Upper lobe of left lung (tissue), 6 donors: ENCODE data around the gene RPRD1B. TPM values are rescaled to one million over a fixed set of nuclear protein-coding genes. Genes with fewer than 3 reads are reported as not detected.

Experiments
- ATAC-seq, 2 donors: fragments of 200-7000 bp; cut with Tn5 transposase; one replicate each; pipeline ENCODE4 v1.9.1; 2022; ENCODE audit warnings: mild to moderate bottlenecking in 2 of 2, moderate library complexity in 2 of 2; ENCODE audit not compliant: low FRiP score in 2 of 2
- DNase-seq, 2 donors: peaks; one replicate each; pipeline ENCODE4 v3.0.0-alpha.2; 2019 to 2020
- H3K27ac ChIP-seq, 4 donors: fragments of 200-600 bp; sonication (generic); one replicate each; pipeline ENCODE4 v1.5.1; 2016 to 2019
- H3K27me3 ChIP-seq, 4 donors: fragments of 200-600 bp; sonication (generic); one replicate each; pipeline ENCODE4 v1.5.1; 2017 to 2019
- H3K36me3 ChIP-seq, 4 donors: fragments of 200-600 bp; sonication (generic); one replicate each; pipeline ENCODE4 v1.5.1; 2016 to 2019
- H3K4me1 ChIP-seq, 4 donors: fragments of 200-600 bp; sonication (generic); one replicate each; pipeline ENCODE4 v1.5.1; 2018 to 2019
- H3K4me3 ChIP-seq, 4 donors: fragments of 200-600 bp; sonication (generic); one replicate each; pipeline ENCODE4 v1.5.1; 2017 to 2019; ENCODE audit warnings: mild to moderate bottlenecking in 2 of 4, moderate library complexity in 1 of 4
- H3K9me3 ChIP-seq, 4 donors: fragments of 200-600 bp; sonication (generic); one replicate each; pipeline ENCODE4 v1.5.1; 2018 to 2019
- EP300 ChIP-seq, 4 donors: sonication (generic); formaldehyde crosslinking; IDR thresholded peaks; one replicate each; pipeline ENCODE4 v1.5.1; 2017; ENCODE audit warnings: antibody characterized with exemption in 4 of 4, control low read depth in 2 of 4
- POLR2A ChIP-seq, 4 donors: fragments of 450-650 bp; IDR thresholded peaks; one replicate each; pipeline ENCODE4 v1.5.1; 2016 to 2017; ENCODE audit warnings: antibody characterized with exemption in 4 of 4, mild to moderate bottlenecking in 2 of 4
- POLR2AphosphoS5 ChIP-seq, 2 donors: sonication (generic); formaldehyde crosslinking; IDR thresholded peaks; one replicate each; pipeline ENCODE4 v1.5.1; 2017; ENCODE audit warnings: antibody characterized with exemption in 2 of 2
- WGBS, 2 donors: methylation state at CpG; one replicate each; pipeline ENCODE4 v1.1.5; 2017 to 2018; 5-methylcytosine and 5-hydroxymethylcytosine counted together
- total RNA-seq, 6 donors: library from RNA; depleted of rRNA in 4 of 6; stranded (reverse); fragments of >200 nt in 4 of 6; gene quantifications; one replicate each; pipeline versions ENCODE4 v1.1.0 to v1.2.1, GENCODE V29; 2016 to 2021
- TF ChIP-seq, protein P1 (sequence below), 6 experiments: fragments of 450-650 bp in 4 of 6; fragments of 200-600 bp in 2 of 6; sonication (generic) in 2 of 6; IDR thresholded peaks; one replicate each; pipeline ENCODE4 v1.5.1; 2016 to 2019; ENCODE audit warnings: antibody characterized with exemption in 6 of 6
- donor health status: DM: no; HTN: no; CAD: no; lungs with moderate emphysema.
- donor health status: DM: no; HTN: yes; CAD: no; lungs with severe emphysema.

Gene RPRD1B
- total RNA-seq, 6 donors from 2014 or later, result 26.0 to 75.4 (median 29.2) TPM

DNA sequence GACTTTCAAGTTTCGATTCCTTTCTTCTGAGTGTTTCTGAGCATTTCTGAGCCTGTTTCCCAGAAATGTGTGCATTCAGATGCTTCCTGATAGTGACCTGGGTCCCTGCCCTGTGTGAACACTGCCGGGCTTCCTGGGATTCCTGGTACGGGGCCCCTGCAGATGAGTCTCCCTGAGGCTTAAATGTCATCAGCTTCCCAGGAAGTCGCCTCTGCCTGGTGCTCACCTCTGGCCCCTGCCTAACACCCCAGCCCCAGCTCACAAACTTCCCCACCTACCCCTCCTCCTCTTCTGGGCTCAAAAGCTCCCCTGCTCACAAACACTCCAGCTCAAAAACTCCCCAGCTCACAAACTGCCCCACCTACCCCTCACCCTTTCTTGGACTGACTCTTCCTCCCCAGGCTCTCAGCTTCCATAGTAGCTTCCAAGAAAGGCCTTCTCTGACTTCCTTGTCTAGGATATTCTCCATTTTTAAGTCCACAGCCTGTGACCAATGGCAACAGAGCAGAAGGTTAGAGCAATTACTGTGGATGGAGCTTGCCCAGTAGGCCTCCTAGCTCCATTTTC, 89.6 kb downstream of the RPRD1B start:
- H3K4me1 ChIP-seq, result peaks cover 33 to 39% (median 35%) of the 10 kb centered on the region in 4 donors
- 18 to 38% methylated on average over 4 of the region's 4 CpGs for WGBS, 2 donors
- DNase-seq (peak in 1 of 2 donors; percentile 21), ATAC-seq (no peak)
- no peak overlapping the region for H3K4me3 ChIP-seq
- TF ChIP-seq EP300 (IDR thresholded peaks at IDR 0.05), result peak in 3 of 4 donors; percentile 37 to 79 (median 69)
- no peak for TF ChIP-seq POLR2A (IDR thresholded peaks at IDR 0.05)
- TF ChIP-seq POLR2AphosphoS5 (IDR thresholded peaks at IDR 0.05), result peak in 1 of 2 donors; percentile 69
- TF ChIP-seq, protein P1, sequence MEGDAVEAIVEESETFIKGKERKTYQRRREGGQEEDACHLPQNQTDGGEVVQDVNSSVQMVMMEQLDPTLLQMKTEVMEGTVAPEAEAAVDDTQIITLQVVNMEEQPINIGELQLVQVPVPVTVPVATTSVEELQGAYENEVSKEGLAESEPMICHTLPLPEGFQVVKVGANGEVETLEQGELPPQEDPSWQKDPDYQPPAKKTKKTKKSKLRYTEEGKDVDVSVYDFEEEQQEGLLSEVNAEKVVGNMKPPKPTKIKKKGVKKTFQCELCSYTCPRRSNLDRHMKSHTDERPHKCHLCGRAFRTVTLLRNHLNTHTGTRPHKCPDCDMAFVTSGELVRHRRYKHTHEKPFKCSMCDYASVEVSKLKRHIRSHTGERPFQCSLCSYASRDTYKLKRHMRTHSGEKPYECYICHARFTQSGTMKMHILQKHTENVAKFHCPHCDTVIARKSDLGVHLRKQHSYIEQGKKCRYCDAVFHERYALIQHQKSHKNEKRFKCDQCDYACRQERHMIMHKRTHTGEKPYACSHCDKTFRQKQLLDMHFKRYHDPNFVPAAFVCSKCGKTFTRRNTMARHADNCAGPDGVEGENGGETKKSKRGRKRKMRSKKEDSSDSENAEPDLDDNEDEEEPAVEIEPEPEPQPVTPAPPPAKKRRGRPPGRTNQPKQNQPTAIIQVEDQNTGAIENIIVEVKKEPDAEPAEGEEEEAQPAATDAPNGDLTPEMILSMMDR (IDR thresholded peaks at IDR 0.05), result no peak
- H3K27ac ChIP-seq, result peak overlapping the region; percentile 21 to 77 (median 58)
- H3K9me3 ChIP-seq, result no peaks in the 10 kb centered on the region
- H3K36me3 ChIP-seq, result no peaks in the 10 kb centered on the region
- H3K27me3 ChIP-seq, result no peaks in the 10 kb centered on the region

DNA sequence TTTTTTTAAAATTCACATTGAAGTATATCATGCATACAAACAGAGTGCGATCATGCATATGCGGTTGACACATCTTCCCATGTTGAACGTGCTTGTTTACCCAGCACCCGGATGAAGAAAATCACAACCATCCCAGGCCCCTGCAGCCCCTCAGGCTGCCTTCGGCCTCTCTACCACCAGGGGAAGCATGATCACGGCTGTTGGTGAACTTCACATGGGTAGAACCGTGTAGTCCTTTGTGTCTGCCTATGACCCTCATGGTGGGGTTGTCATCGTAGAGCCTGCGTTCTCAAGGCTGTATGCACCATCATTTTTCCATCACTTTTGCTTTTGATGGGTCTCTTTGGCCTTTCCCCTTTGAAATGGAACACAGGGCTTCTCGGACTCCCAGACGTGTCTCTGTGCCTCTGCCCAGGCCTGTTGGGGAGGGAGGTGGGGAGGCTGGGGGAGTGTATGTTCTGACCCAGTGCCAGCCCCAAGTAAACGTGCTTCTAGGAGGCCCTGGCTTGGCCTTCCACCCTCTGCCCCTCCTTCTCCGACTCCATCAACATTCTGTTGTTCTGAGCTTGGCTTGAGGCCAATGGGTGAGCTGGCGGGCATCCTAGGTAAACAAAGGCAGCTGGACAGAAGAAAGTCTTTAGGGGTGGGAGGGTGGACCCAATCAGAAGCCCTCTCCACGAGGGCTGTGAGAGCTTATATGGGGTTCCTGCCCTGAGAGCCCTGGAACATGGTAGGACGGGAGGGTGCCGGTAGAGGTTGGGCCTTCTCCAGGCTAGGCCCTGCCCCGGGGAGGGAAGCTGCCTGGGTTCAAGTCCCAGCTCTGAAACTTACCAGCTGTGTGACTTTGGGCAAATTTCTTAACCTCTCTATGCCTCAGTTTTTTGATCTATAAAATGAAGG, 91.9 kb downstream of the RPRD1B start:
- Histone ChIP-seq H3K27me3 (no peaks in the 10 kb centered on the region), H3K4me1 (peaks cover 33 to 39% (median 35%) of the 10 kb centered on the region in 4 donors), H3K36me3 (peaks cover 0 to 22% (median 9%) of the 10 kb centered on the region in 4 donors), H3K4me3 (no peak overlapping the region), H3K27ac (peak overlapping the region; percentile 64 to 87 (median 78)), H3K9me3 (no peaks in the 10 kb centered on the region)
- ATAC-seq (peak in 1 of 2 donors; percentile 64), DNase-seq (peak in 1 of 2 donors; percentile 71)
- TF ChIP-seq EP300 (IDR thresholded peaks at IDR 0.05) (no peak), POLR2AphosphoS5 (IDR thresholded peaks at IDR 0.05) (no peak), POLR2A (IDR thresholded peaks at IDR 0.05) (no peak)
- TF ChIP-seq, protein P1 (IDR thresholded peaks at IDR 0.05), result peak in 4 of 6 experiments; percentile 22 to 29 (median 25)
- WGBS, 2 donors, result 51 to 53% methylated on average over 18 of the region's 18 CpGs

DNA sequence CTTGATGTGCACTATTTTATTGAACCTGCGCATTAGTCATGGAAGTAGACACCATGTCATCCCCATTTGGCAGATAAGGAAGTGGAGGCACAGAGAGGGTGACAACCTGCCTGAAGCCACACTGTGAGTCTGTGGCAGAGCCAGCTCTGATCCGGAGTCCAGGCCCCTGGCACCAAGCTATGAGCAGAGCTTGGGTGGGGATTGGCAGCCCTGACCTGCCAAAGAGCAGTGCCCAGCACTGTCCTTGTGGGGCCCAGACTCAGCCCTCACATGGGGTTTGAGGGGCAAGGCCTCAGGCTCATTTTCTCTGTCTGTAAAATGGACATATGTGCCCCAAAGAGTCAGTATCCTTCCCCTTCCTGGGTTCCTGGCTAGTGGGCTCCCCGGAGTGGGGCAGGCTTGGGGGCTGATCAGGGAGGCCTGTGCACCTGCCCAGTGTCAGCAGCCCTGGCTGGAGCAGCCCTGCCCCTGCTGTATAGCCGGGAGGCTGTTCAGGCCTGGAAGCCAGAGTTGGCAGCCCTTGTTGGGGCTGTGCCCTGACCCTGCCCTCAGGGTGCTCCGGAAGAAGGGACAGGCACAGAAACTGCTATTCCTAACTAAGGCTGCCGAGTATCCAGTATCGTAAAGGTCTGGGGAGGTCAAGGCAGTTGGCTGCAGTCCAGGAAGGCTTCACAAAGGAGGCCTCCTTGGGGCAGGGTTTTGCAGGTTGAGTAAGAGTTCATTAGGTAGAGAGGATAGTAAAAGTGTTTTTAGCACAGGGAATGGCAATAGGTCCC, 92.8 kb downstream of the RPRD1B start:
- no peak overlapping the region for H3K4me3 ChIP-seq
- H3K36me3 ChIP-seq, result peaks cover 0 to 31% (median 14%) of the 10 kb centered on the region in 4 donors
- no peaks in the 10 kb centered on the region for H3K9me3 ChIP-seq
- H3K27ac ChIP-seq, result peak overlapping the region; percentile 64 to 87 (median 78)
- H3K27me3 ChIP-seq, result no peaks in the 10 kb centered on the region
- DNase-seq (peak in 1 of 2 donors; percentile 20), ATAC-seq (peak in 1 of 2 donors; percentile 23)
- TF ChIP-seq, protein P1 (IDR thresholded peaks at IDR 0.05), result no peak
- TF ChIP-seq POLR2AphosphoS5 (IDR thresholded peaks at IDR 0.05), result no peak
- no peak for TF ChIP-seq EP300 (IDR thresholded peaks at IDR 0.05)
- TF ChIP-seq POLR2A (IDR thresholded peaks at IDR 0.05), result no peak
- peaks cover 33 to 39% (median 35%) of the 10 kb centered on the region in 4 donors for H3K4me1 ChIP-seq
- WGBS, 2 donors, result 73 to 80% methylated on average over 3 to 7 of the region's 7 CpGs

DNA sequence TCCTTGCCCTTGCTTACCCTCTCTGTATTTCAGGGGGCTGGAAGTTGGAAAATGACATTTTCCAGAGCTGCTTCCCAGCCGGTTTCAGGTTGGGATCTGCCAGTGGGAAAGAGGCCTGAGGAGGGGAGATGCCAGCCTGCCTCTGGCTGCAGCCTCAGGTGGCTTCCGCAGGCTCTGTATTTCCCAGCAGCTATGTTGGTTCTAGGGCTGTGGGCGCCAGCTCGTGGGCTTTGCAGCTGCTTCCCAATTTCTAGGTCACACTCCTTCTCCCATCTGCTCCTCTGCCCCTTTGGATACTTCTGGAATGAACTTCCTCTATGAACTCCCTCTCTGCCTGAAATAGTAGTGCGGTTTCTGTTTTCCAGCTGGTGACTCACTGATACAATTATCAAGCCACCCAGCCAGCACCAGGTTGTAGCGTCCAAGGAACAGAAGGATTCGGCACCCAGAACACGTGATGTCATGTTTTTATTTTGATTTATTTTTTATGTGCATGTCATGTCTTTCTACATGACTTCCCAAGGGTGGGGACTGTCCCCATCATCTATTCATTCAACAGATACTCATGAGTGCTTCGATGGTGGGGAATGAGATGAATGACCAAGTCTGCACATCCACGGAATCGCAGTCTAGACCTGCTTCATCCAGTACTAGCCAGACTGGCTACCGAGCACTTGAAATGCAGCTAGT, 93.5 kb downstream of the RPRD1B start:
- H3K4me3 ChIP-seq, result no peak overlapping the region
- WGBS, 2 donors, result 60 to 74% methylated on average over 12 of the region's 12 CpGs
- peak overlapping the region; percentile 64 to 87 (median 78) for H3K27ac ChIP-seq
- TF ChIP-seq POLR2A (IDR thresholded peaks at IDR 0.05), result no peak
- TF ChIP-seq EP300 (IDR thresholded peaks at IDR 0.05), result no peak
- peak; percentile 44 to 75 for TF ChIP-seq POLR2AphosphoS5 (IDR thresholded peaks at IDR 0.05)
- peaks cover 0 to 38% (median 17%) of the 10 kb centered on the region in 4 donors for H3K36me3 ChIP-seq
- no peaks in the 10 kb centered on the region for H3K27me3 ChIP-seq
- H3K9me3 ChIP-seq, result no peaks in the 10 kb centered on the region
- H3K4me1 ChIP-seq, result peaks cover 33 to 39% (median 35%) of the 10 kb centered on the region in 4 donors
- DNase-seq, result peak in 1 of 2 donors; percentile 22
- ATAC-seq, result peak in 1 of 2 donors; percentile 72
